HG02571 (cell line): ENCODE results near the gene C20orf96.
"Not testable (repeated sequence)": the region's sequence is repeated elsewhere in the genome, so short reads cannot be mapped to it uniquely, and the experiment has no call there.

ENCODE experiments used
- ATAC-seq: cut with Tn5 transposase; IDR thresholded peaks from one replicate; pipeline ENCODE4 v1.9.1; 2021; ENCODE audit warnings: mild to moderate bottlenecking, moderate library complexity; ENCODE audit not compliant: unreplicated experiment

C20orf96 gene

DNA sequence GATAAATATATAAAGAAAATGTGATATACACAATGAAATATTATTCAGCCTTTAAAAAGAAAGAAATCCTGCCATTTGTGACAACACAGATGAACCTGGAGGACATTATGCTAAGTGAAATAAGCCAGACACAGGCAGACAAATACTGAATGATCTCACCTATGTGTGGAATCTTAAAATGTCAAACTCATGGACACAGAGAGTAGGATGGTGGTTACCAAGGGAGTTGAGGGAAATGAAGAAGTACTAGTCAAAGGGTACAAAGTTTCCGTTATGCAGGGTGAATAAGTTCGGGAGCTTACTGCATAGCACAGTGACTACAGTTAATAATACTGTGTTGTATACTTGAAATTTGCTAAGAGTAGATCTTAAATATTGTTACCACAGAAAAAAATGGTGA lies 47.6 kb downstream of the C20orf96 start:
- ATAC-seq: no peak

DNA sequence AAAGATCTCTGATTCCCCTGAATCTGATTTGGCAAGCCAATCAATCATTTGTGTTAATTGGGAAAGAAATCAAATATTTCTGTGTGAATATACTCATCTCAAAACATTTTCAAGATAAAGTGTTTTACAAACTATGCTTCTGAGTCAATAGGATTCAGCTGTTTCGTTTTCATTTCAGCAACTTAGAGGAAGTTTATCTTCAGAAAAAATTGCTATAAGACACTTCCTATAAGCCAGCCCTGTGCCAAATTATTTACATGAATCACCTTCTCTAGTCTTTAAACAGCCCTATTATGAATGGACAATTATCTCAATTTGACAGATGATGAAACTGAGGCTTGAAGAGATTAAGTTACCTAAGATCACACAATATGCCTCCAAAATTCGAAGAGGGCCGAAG lies 52.6 kb downstream of the C20orf96 start:
- no peak for ATAC-seq

DNA sequence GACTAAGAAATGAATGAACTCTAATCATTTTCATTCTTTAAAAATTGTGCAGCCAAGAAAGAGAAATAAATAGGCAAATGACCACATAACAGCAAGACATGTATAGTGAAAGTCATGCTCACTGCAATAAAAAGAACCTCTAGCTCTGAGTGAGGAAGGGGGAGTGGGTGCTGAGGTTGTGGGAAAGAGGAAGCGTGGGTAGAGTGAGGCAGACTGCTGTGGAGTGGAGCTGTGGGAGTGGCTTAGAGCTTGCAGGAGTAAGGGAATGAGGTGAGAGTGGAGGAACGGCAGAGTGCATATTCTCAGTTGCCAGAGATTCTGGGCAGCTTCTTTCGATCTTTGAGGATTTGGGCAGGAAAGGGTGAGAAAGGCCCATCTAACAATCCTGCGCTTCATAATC lies 53.1 kb downstream of the C20orf96 start:
- no peak for ATAC-seq

DNA sequence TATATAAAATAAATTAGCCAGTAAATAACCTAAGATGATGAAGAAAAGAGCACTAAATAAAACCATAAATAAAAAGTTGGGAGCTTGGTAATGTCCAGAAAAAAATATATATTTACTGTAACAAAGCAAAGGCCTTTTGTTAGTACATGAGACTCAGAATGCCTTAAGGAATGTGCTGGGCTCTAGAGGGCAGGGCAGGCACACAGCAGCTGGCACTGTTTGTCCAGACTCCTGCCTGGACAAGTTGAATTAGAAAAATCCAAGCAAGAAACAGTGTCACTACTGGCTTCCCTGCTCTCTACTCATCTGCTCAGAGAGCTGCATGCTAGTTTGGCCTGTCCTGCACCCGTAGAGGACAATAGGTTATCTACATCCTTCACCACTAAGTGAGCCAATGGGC lies 54.7 kb downstream of the C20orf96 start:
- no peak for ATAC-seq

DNA sequence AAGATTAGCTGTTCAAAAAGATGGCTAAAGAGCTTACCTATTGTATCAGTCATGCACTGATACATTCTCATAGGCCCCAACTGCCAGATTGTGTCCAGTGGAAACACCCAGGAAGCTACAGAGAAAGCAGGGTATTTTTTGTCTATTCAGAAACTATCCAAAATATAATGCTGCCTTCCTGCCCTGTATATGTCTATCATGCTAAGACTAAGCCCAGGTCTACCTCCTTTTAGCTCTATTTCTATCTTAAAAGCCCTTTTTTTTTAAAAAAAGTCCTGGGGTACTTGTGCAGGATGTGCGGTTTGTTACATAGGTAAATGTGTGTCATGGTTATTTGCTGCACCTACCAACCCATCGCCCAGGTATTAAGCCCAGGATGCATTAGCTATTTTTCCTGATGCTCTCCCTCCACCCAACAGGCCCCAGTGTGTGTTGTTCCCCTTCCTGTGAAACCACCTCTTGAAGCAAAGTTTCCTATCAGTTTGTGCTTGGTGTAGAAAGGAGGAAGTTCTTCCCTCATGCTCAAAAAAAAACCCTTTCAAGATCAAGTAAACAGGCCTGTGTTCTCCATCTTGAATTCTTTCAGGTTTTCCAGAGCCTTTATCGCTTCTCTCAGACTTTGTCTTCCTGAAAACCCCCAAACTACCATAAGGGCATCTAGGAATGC lies 63.0 kb downstream of the C20orf96 start:
- ATAC-seq: no peak

DNA sequence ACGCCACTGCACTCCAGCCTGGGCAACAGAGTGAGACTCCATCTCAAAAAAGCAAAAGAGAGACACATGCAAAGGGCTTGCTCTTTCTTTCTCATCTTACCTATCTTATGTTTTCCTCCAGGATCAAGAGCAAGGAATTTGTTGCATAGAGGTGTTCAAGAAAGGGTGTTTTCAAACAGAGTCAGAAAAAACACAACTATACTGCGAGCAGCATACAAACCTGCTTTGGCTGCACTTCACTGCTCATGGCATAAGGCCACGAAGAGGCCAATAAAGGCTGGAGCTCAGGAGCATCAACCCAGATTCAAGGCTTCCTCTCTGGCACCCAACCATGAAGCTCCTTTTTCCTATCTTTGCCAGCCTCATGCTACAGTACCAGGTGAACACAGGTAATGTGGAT lies 63.6 kb downstream of the C20orf96 start, which contains the start of gene DEFB129:
Gene DEFB129, plus strand, starts transcription at position 301 of the 400 bp plus-strand sequence. Its CDS starts 31 bp downstream, at position 332.
- no peak for ATAC-seq

DNA sequence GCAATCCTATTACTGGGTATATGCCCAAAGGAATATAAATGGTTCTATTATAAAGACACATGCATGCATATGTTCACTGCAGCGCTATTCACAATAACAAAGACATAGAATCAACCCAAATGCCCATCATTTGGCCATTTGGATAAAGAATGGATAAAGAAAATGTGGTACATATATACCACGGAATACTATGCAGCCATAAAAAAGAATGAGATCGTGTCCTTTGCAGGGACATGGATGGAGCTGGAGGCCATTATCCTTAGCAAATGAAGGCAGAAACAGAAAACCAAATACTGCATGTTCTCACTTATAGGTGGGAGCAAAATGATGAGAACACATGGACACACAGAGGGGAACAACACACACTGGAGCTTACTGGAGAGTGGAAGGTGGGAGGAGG lies 64.7 kb downstream of the C20orf96 start:
- not testable (repeated sequence) for ATAC-seq

DNA sequence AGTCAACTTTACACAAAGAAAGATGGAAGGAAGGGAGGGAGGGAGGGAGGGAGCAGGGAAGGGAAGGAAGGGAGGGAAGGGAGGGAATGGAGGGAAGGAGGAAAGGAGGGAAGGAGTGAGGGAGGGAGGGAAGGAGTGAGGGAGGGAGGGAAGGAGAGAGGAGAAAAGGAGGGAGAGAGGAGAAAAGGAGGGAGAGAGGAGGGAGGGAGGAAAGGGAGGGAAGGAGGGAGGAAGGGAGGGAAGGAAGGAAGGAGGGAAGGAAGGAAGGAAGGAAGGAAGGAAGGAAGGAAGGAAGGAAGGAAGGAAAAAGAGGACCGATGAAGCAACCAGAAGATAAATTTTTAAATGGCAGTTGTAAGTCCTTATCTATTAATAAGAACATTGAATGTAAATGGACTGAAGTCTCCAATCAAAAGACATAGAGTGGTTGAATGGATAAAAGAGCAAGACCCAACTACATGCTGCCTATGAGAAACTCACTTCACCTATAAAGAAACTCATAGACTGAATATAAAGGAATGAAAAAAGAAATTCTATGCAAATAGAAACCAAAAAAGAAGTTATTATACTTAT lies 69.2 kb downstream of the C20orf96 start:
- no peak for ATAC-seq
